NCI-H510A (cell line): ENCODE results near the gene ALX3.
A peak's percentile ranks its signal among the peaks of the same experiment; 100 is the strongest.

ENCODE experiments used
- DNase-seq: peaks from one replicate; lab custom pipeline; 2025; lab: John Stamatoyannopoulos, UW

ALX3 gene

GRCh38 chr1:110070671-110071242 is at the start of gene ALX3:
TSS of gene ALX3 (minus strand) at chr1:110070672. CDS start at chr1:110070612, 60 bp downstream.
- no peak for DNase-seq

- peak; percentile 49 for DNase-seq
Observed at GRCh38 chr1:110119843-110120242, 49.4 kb upstream of the ALX3 start.

- no peak for DNase-seq
Observed at GRCh38 chr1:110118636-110119396, 48.3 kb upstream of the ALX3 start.

- no peak for DNase-seq
Observed at GRCh38 chr1:110114784-110115183, 44.3 kb upstream of the ALX3 start.

GRCh38 chr1:110114173-110114572 is 43.7 kb upstream of the ALX3 start:
- no peak for DNase-seq

- DNase-seq, result no peak
Observed at GRCh38 chr1:110113551-110113950, 43.1 kb upstream of the ALX3 start.

- peak; percentile 72 for DNase-seq
Observed at GRCh38 chr1:110112656-110113055, 42.2 kb upstream of the ALX3 start.

GRCh38 chr1:110112143-110112542 is 41.7 kb upstream of the ALX3 start, which contains the start of gene UBL4B:
TSS of gene UBL4B (plus strand) at chr1:110112443. CDS start at chr1:110112535, 92 bp downstream.
- no peak for DNase-seq

- DNase-seq, result no peak
Observed at GRCh38 chr1:110111081-110111480, 40.6 kb upstream of the ALX3 start.

- DNase-seq, result no peak
Observed at GRCh38 chr1:110107867-110108469, 37.5 kb upstream of the ALX3 start.

GRCh38 chr1:110106013-110106941 is 35.8 kb upstream of the ALX3 start:
- peak; percentile 54 for DNase-seq

- no peak for DNase-seq
Observed at GRCh38 chr1:110102081-110102480, 31.6 kb upstream of the ALX3 start.

GRCh38 chr1:110100335-110100734 is 29.9 kb upstream of the ALX3 start:
- DNase-seq, result no peak

- no peak for DNase-seq
Observed at GRCh38 chr1:110098222-110099026, 28.0 kb upstream of the ALX3 start.

GRCh38 chr1:110097507-110098221 is 27.2 kb upstream of the ALX3 start:
- no peak for DNase-seq

GRCh38 chr1:110094931-110095654 is 24.6 kb upstream of the ALX3 start:
- no peak for DNase-seq

GRCh38 chr1:110092991-110093390 is 22.5 kb upstream of the ALX3 start:
- DNase-seq, result no peak

- no peak for DNase-seq
Observed at GRCh38 chr1:110091791-110092190, 21.3 kb upstream of the ALX3 start.

GRCh38 chr1:110091381-110091780 is 20.9 kb upstream of the ALX3 start:
- DNase-seq, result no peak
